ENCODE measurements around the gene MT1X.

DNA sequence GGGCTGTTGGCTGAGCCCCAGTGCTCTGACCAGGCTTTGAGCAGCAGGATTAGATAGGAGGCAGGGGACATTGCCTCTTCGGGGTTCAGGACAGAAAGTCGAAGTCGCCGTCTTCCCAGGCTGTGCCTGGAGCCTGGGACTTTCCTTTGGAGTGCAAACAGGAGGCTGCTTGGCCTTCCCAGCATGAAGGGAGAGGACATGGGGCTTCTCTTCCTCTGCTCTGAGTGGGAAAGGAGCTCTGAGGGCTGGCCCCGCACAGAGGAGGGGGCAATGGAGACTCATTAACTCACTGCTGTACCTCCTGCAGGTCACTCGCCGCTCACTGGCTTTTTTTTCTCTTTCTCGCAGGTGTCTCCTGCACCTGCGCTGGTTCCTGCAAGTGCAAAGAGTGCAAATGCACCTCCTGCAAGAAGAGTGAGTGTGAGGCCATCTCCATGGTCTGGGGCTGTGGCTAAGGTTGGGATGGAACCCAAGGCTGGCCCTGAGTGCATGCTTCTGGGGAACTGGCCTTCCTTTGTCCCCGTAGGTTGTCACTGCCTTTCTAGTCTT is 23.9 kb upstream of the MT1X start:
- no peak for TF ChIP-seq POLR2A (IDR thresholded peaks at IDR 0.05)
- TF ChIP-seq, protein P1, sequence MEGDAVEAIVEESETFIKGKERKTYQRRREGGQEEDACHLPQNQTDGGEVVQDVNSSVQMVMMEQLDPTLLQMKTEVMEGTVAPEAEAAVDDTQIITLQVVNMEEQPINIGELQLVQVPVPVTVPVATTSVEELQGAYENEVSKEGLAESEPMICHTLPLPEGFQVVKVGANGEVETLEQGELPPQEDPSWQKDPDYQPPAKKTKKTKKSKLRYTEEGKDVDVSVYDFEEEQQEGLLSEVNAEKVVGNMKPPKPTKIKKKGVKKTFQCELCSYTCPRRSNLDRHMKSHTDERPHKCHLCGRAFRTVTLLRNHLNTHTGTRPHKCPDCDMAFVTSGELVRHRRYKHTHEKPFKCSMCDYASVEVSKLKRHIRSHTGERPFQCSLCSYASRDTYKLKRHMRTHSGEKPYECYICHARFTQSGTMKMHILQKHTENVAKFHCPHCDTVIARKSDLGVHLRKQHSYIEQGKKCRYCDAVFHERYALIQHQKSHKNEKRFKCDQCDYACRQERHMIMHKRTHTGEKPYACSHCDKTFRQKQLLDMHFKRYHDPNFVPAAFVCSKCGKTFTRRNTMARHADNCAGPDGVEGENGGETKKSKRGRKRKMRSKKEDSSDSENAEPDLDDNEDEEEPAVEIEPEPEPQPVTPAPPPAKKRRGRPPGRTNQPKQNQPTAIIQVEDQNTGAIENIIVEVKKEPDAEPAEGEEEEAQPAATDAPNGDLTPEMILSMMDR (IDR thresholded peaks at IDR 0.05): peak in 1 of 7 experiments; percentile 9
